Endodermal cell (in vitro differentiated cells): ENCODE results near the gene SLC6A16. TPM values are rescaled to one million over a fixed set of nuclear protein-coding genes. Genes with fewer than 3 reads are reported as not detected.

Experiments used
- DNase-seq: peaks from one replicate; pipeline ENCODE4 v3.0.0-alpha.2; 2017
- H3K27ac ChIP-seq: 2 replicates; pipeline ENCODE4 v1.5.1; 2013; ENCODE audit warnings: mild to moderate bottlenecking, low read depth, low read length, moderate library complexity
- H3K27me3 ChIP-seq: 2 replicates; pipeline ENCODE4 v1.6.1; 2013; ENCODE audit warnings: mild to moderate bottlenecking, low read length, moderate library complexity; ENCODE audit not compliant: insufficient read depth, control insufficient read depth, poor library complexity, severe bottlenecking
- H3K36me3 ChIP-seq: 2 replicates; pipeline ENCODE4 v1.7.0; 2013; ENCODE audit warnings: mild to moderate bottlenecking, low read length, moderate library complexity; ENCODE audit not compliant: control insufficient read depth, insufficient read depth
- H3K4me1 ChIP-seq: one replicate; pipeline ENCODE4 v1.7.0; 2013; ENCODE audit warnings: low read length; ENCODE audit not compliant: control insufficient read depth, insufficient read depth
- H3K4me3 ChIP-seq: 2 replicates; pipeline ENCODE4 v1.5.1; 2013; ENCODE audit warnings: mild to moderate bottlenecking, low read length, moderate library complexity
- H3K9ac ChIP-seq: 2 replicates; pipeline ENCODE4 v1.6.1; 2013; ENCODE audit warnings: mild to moderate bottlenecking, low read length, moderate library complexity; ENCODE audit not compliant: poor library complexity, severe bottlenecking; ENCODE audit errors: extremely low read depth
- H3K9me3 ChIP-seq: 2 replicates; pipeline ENCODE4 v1.6.1; 2013; ENCODE audit warnings: mild to moderate bottlenecking, low read length, moderate library complexity; ENCODE audit not compliant: control insufficient read depth
- H3K27ac Mint-ChIP-seq: 2 replicates; pipeline ENCODE4 v1.8.0; 2020; ENCODE audit warnings: mixed read lengths
- H3K27me3 Mint-ChIP-seq: 2 replicates; pipeline ENCODE4 v1.8.0; 2021; ENCODE audit warnings: mild to moderate bottlenecking, mixed read lengths; ENCODE audit not compliant: insufficient read depth
- H3K36me3 Mint-ChIP-seq: 2 replicates; pipeline ENCODE4 v1.8.0; 2020; ENCODE audit warnings: low read depth, mixed read lengths
- H3K4me1 Mint-ChIP-seq: 2 replicates; pipeline ENCODE4 v1.8.0; 2020; ENCODE audit warnings: mixed read lengths
- H3K4me3 Mint-ChIP-seq: 2 replicates; pipeline ENCODE4 v1.8.0; 2020; ENCODE audit warnings: mild to moderate bottlenecking, moderate library complexity, mixed read lengths
- H3K9me3 Mint-ChIP-seq: 2 replicates; pipeline ENCODE4 v1.8.0; 2020; ENCODE audit warnings: mild to moderate bottlenecking, mixed read lengths
- CTCF ChIP-seq: fragments of 200-600 bp; sonication (generic); conservative IDR thresholded peaks from 2 replicates; pipeline ENCODE4 v1.5.0; 2021; ENCODE audit warnings: antibody characterized with exemption, mild to moderate bottlenecking
- WGBS, 2 experiments: methylation state at CpG; one replicate each; pipeline versions ENCODE4 v1.1.5 to v1.1.7; 2013; ENCODE audit warnings: missing lambda C conversion rate in 2 of 2, mixed read lengths in 1 of 2; ENCODE audit not compliant: insufficient coverage in 1 of 2, insufficient read length in 1 of 2; 5-methylcytosine and 5-hydroxymethylcytosine counted together
- total RNA-seq, 2 donors: library from RNA; stranded (reverse); fragmentation: NEBNext Ultra II Directional in 1 of 2; extraction: Animal tissue kit (Norgen Biotek cat#: 25700) in 1 of 2; gene quantifications; 2 replicates in 1 of 2; 3 replicates in 1 of 2; pipeline ENCODE4 v1.2.1, GENCODE V29; 2021

SLC6A16 gene
- total RNA-seq, 2 donors from 2014 or later, result 3.3 to 3.4 TPM

DNA sequence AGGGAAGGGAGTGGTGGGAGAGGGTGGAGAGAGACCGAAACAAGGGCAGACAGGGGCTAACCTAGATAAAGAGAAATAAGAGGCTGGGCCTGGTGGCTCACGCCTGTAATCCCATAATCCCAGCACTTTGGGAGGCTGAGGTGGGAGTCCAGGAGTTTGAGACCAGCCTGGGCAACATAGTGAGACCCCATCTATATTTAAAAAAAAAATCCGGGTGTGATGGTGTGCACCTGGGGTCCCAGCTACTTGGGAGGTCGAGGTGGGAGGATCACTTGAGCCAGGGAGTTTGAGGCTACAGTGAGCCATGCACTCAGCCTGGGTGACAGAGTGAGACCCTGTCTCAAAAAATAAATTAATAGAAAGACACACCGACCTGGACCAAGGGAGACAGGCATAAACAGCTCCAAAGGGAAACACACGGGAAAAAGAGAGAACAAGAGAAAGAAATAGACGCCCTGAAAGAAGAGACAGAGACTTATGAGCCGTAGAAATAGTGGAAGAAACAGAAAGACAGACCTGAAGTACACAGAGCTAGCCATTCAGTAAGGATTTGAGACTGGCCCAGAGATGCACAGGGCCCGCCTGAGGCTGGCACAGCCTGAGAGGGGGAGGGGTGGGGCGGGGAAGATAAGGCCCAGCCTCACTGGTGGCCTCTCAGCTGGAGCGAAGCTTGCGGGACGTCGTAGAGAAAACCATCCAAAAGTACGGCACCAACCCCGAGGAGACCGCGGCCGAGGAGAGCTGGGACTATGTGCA is 12.5 kb upstream of the SLC6A16 start:
- Histone ChIP-seq H3K27me3 (peaks cover 6% of the 10 kb centered on the region), H3K9ac (no peak overlapping the region), H3K36me3 (peaks cover 26% of the 10 kb centered on the region), H3K4me3 (no peak overlapping the region), H3K9me3 (no peaks in the 10 kb centered on the region), H3K4me1 (no peaks in the 10 kb centered on the region), H3K27ac (no peak overlapping the region)
- Mint-ChIP-seq H3K4me1 (peaks cover 13% of the 10 kb centered on the region), H3K4me3 (peak overlapping the region; percentile 47), H3K36me3 (peaks cover 39% of the 10 kb centered on the region), H3K27me3 (peaks cover 17% of the 10 kb centered on the region), H3K9me3 (peaks cover 3% of the 10 kb centered on the region), H3K27ac (no peak overlapping the region)
- WGBS, 2 experiments, result 53 to 55% methylated on average over 15 to 19 of the region's 19 CpGs
- no peak for TF ChIP-seq CTCF
- DNase-seq, result peak; percentile 25

- 94 to 97% methylated on average over 6 to 10 of the region's 10 CpGs for whole genome bisulfite sequencing, 2 experiments
- H3K36me3 Mint-ChIP-seq, result peaks cover 33% of the 10 kb centered on the region
- no peak for TF ChIP-seq CTCF
- peak; percentile 40 for DNase-seq
- H3K36me3 ChIP-seq, result peaks cover 18% of the 10 kb centered on the region
- no peak overlapping the region for H3K9ac ChIP-seq
- H3K27me3 ChIP-seq, result peaks cover 6% of the 10 kb centered on the region
- H3K27ac ChIP-seq, result no peak overlapping the region
- no peaks in the 10 kb centered on the region for H3K4me1 ChIP-seq
- H3K9me3 Mint-ChIP-seq, result peaks cover 3% of the 10 kb centered on the region
- no peaks in the 10 kb centered on the region for H3K9me3 ChIP-seq
- H3K4me3 Mint-ChIP-seq, result no peak overlapping the region
- H3K27ac Mint-ChIP-seq, result no peak overlapping the region
- no peak overlapping the region for H3K4me3 ChIP-seq
- H3K4me1 Mint-ChIP-seq, result peaks cover 13% of the 10 kb centered on the region
- H3K27me3 Mint-ChIP-seq, result peaks cover 17% of the 10 kb centered on the region
Observed at GRCh38 chr19:49336482-49337266, 11.7 kb upstream of the SLC6A16 start.

DNA sequence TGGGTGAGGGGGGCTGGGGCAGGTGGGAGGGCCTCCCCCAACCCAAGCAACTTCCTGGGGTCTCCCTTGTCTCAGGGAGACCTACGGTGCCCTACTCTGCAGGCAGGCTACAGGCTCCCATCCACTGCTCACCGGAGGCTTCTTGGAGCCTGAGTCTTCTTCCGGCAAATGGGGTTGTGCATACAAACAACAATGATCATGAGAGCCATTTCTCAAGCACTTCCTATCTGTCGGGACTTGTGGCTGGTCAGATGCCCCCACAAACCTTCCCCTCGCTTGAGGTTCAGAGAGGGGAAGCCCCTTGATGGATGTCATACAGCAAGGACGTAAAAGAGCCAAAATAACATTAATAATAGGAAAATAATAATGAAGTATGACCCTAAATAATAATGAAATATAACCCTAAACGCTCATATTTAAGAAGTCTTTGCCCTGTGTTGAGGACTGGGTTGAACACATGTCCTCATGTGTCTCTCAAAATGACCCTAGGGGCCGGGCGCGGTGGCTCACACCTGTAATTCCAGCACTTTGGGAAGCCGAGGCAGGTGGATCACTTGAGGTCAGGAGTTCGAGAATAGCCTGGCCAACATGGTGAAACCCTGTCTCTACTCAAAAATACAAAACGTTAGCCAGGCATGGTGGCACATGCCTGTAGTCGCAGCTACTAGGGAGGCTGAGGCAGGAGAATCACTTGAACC is 10.9 kb upstream of the SLC6A16 start:
- H3K4me3 ChIP-seq, result no peak overlapping the region
- no peaks in the 10 kb centered on the region for H3K9me3 ChIP-seq
- Mint-ChIP-seq H3K4me1 (peaks cover 13% of the 10 kb centered on the region), H3K27ac (no peak overlapping the region), H3K9me3 (peaks cover 3% of the 10 kb centered on the region), H3K4me3 (no peak overlapping the region), H3K36me3 (peaks cover 27% of the 10 kb centered on the region), H3K27me3 (peaks cover 17% of the 10 kb centered on the region)
- no peak overlapping the region for H3K27ac ChIP-seq
- TF ChIP-seq CTCF, result no peak
- DNase-seq, result peak; percentile 11
- H3K27me3 ChIP-seq, result peaks cover 6% of the 10 kb centered on the region
- no peaks in the 10 kb centered on the region for H3K4me1 ChIP-seq
- peaks cover 11% of the 10 kb centered on the region for H3K36me3 ChIP-seq
- WGBS, 2 experiments, result 91 to 93% methylated on average over 9 to 13 of the region's 14 CpGs
- H3K9ac ChIP-seq, result no peak overlapping the region
